ENCODE results near the gene TMED8. TPM values are rescaled to one million over a fixed set of nuclear protein-coding genes. Genes with fewer than 3 reads are reported as not detected.

The TMED8 gene
- total and polyA plus RNA-seq, 10 of the 15 experiments (the other 5 are each of a cell fraction or from before 2014, with no cell fraction given), result 7.3 to 39.1 (median 26.1) TPM

DNA sequence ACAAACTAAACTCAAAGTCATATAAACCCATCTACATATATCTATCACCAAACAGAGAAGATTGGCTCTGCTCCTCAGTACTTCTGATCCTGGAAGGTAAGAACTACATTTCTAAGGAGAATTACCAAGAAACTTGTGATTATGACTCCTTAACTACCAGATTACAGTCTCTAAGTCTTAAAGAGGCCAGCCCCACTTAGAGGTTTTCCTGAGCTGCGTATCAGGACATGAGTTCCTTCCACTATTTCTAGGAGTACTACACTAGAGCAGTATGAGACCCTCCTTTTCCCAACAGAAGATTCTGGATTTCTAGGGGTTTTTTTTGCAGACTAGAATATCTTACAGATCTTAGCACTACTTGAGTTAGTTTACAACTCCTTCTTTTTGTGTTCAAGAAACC, 46.5 kb upstream of the TMED8 start, which contains the start of gene NOXRED1:
NOXRED1 (minus strand) TSS at position 101 of the 400 bp plus-strand sequence. CDS start 634 bp downstream, outside the sequence.
- no peaks in the 10 kb centered on the region for H3K79me2 ChIP-seq (ENCODE audit: control insufficient read depth, insufficient read depth, low read length)
- intact Hi-C loops (cut with micrococcal nuclease; ENCODE audit: unreplicated experiment) (no loop called here), in situ Hi-C loops (cut with MboI) (no loop called here)
- no peak within 1 kb of the TSS for H3K27ac ChIP-seq (ENCODE audit: control insufficient read depth, insufficient read depth)
- ATAC-seq, result no peak
- WGBS (ENCODE audit: insufficient coverage, insufficient replicate concordance, low lambda C conversion rate, missing lambda C conversion rate), result 100% methylated on average over 1 of the region's 1 CpG
- no peak within 1 kb of the TSS for H3K9ac ChIP-seq (ENCODE audit: control insufficient read depth, insufficient read depth, low read length)
- H3K4me3 ChIP-seq, result no peak within 1 kb of the TSS
- peaks cover 7 to 21% of the 10 kb centered on the region in 2 experiments for H3K36me3 ChIP-seq (ENCODE audit: control insufficient read depth in 2 of 2, insufficient read depth in 2 of 2, low read length in 1 of 2)
- TF ChIP-seq HDAC6 (IDR thresholded peaks at IDR 0.05; ENCODE audit: unreplicated experiment) (no peak), NFIC (IDR thresholded peaks at IDR 0.05; ENCODE audit: low read depth, low read length) (no peak), NR2F1 (conservative IDR thresholded peaks at IDR 0.05) (no peak), NRF1 (conservative IDR thresholded peaks at IDR 0.05; ENCODE audit: low read depth, low read length) (no peak), CREM (IDR thresholded peaks at IDR 0.05; ENCODE audit: low read depth) (no peak), CHD2 (IDR thresholded peaks at IDR 0.05; ENCODE audit: borderline replicate concordance, low read depth, low read length) (no peak)
- TF ChIP-seq, protein P1, sequence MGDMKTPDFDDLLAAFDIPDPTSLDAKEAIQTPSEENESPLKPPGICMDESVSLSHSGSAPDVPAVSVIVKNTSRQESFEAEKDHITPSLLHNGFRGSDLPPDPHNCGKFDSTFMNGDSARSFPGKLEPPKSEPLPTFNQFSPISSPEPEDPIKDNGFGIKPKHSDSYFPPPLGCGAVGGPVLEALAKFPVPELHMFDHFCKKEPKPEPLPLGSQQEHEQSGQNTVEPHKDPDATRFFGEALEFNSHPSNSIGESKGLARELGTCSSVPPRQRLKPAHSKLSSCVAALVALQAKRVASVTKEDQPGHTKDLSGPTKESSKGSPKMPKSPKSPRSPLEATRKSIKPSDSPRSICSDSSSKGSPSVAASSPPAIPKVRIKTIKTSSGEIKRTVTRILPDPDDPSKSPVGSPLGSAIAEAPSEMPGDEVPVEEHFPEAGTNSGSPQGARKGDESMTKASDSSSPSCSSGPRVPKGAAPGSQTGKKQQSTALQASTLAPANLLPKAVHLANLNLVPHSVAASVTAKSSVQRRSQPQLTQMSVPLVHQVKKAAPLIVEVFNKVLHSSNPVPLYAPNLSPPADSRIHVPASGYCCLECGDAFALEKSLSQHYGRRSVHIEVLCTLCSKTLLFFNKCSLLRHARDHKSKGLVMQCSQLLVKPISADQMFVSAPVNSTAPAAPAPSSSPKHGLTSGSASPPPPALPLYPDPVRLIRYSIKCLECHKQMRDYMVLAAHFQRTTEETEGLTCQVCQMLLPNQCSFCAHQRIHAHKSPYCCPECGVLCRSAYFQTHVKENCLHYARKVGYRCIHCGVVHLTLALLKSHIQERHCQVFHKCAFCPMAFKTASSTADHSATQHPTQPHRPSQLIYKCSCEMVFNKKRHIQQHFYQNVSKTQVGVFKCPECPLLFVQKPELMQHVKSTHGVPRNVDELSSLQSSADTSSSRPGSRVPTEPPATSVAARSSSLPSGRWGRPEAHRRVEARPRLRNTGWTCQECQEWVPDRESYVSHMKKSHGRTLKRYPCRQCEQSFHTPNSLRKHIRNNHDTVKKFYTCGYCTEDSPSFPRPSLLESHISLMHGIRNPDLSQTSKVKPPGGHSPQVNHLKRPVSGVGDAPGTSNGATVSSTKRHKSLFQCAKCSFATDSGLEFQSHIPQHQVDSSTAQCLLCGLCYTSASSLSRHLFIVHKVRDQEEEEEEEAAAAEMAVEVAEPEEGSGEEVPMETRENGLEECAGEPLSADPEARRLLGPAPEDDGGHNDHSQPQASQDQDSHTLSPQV (IDR thresholded peaks at IDR 0.05), result no peak
- TF ChIP-seq, protein P2, sequence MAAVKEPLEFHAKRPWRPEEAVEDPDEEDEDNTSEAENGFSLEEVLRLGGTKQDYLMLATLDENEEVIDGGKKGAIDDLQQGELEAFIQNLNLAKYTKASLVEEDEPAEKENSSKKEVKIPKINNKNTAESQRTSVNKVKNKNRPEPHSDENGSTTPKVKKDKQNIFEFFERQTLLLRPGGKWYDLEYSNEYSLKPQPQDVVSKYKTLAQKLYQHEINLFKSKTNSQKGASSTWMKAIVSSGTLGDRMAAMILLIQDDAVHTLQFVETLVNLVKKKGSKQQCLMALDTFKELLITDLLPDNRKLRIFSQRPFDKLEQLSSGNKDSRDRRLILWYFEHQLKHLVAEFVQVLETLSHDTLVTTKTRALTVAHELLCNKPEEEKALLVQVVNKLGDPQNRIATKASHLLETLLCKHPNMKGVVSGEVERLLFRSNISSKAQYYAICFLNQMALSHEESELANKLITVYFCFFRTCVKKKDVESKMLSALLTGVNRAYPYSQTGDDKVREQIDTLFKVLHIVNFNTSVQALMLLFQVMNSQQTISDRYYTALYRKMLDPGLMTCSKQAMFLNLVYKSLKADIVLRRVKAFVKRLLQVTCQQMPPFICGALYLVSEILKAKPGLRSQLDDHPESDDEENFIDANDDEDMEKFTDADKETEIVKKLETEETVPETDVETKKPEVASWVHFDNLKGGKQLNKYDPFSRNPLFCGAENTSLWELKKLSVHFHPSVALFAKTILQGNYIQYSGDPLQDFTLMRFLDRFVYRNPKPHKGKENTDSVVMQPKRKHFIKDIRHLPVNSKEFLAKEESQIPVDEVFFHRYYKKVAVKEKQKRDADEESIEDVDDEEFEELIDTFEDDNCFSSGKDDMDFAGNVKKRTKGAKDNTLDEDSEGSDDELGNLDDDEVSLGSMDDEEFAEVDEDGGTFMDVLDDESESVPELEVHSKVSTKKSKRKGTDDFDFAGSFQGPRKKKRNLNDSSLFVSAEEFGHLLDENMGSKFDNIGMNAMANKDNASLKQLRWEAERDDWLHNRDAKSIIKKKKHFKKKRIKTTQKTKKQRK (IDR thresholded peaks at IDR 0.05; ENCODE audit: low read depth, low read length), result no peak
- H2AFZ ChIP-seq (ENCODE audit: control insufficient read depth, low read depth, low read length), result no peak within 1 kb of the TSS
- H3K27me3 ChIP-seq (replicated peaks in 1 of 2; ENCODE audit: control insufficient read depth in 2 of 2, insufficient read depth in 2 of 2, low read length in 1 of 2), result no peaks in the 10 kb centered on the region
- FAIRE-seq, result no peak
- ChIA-PET RAD21 (ENCODE audit: unreplicated experiment) (no interaction called here), SMC1A (ENCODE audit: uncharacterized antibody, unreplicated experiment) (no interaction called here), CTCF (no interaction called here), POLR2A (no interaction called here)
- DNase-seq (ENCODE audit: low read depth, low spot score), result no peak
- H4K20me1 ChIP-seq (ENCODE audit: control insufficient read depth, insufficient read depth), result no peaks in the 10 kb centered on the region
- H3K9me3 ChIP-seq (replicated peaks; ENCODE audit: control insufficient read depth, insufficient read depth, low read length), result no peaks in the 10 kb centered on the region; the same call in 2 of the 3 replicates
- no TSS peak for BruUV-seq (replicated peaks)
- no peak within 1 kb of the TSS for H3K4me2 ChIP-seq (ENCODE audit: control insufficient read depth, insufficient read depth)
- H3K4me1 ChIP-seq (ENCODE audit: control insufficient read depth, insufficient read depth, low read length), result no peaks in the 10 kb centered on the region
